Activated T-helper 1 cell treated with anti-CD3 and anti-CD28 coated beads, Interleukin-12 subunit alpha, Interleukin-12 subunit beta, Interleukin-2, Interleukin-4 antibody, amounts not matched to agents 30 ng/mL and 10 ng/mL and 1 ng/mL, durations not matched to agents 14 hours and 24 hours and 36 hours (primary cell): ENCODE data around the gene SLC4A9. TPM values are rescaled to one million over a fixed set of nuclear protein-coding genes. Genes with fewer than 3 reads are reported as not detected.

Experiments used
- DNase-seq: peaks from one replicate; pipeline ENCODE4 v3.0.0; 2021; ENCODE audit warnings: low spot score
- H3K27ac Mint-ChIP-seq: one replicate; pipeline ENCODE4 v1.8.0; 2021; ENCODE audit warnings: mild to moderate bottlenecking, mixed read lengths
- H3K27me3 Mint-ChIP-seq: one replicate; pipeline ENCODE4 v1.8.0; 2022; ENCODE audit warnings: mild to moderate bottlenecking, moderate library complexity, mixed read lengths; ENCODE audit not compliant: insufficient read depth
- H3K36me3 Mint-ChIP-seq: one replicate; pipeline ENCODE4 v1.8.0; 2021; ENCODE audit warnings: low read depth, mixed read lengths
- H3K4me1 Mint-ChIP-seq: one replicate; pipeline ENCODE4 v1.8.0; 2021; ENCODE audit warnings: low read depth, mixed read lengths
- H3K4me3 Mint-ChIP-seq: one replicate; pipeline ENCODE4 v1.8.0; 2021; ENCODE audit warnings: mild to moderate bottlenecking, moderate library complexity, mixed read lengths
- H3K9me3 Mint-ChIP-seq: one replicate; pipeline ENCODE4 v1.8.0; 2021; ENCODE audit warnings: mixed read lengths
- intact Hi-C: fragments of 100-400 bp; cut with micrococcal nuclease; formaldehyde crosslinking; loops from one replicate; pipeline ENCODE4 v1.15.1; 2024
- total RNA-seq: library from RNA; stranded (reverse); gene quantifications from 2 replicates; pipeline ENCODE4 v1.2.3, GENCODE V29; 2022

Gene SLC4A9
- total RNA-seq, 1 donor from 2014 or later = not detected

DNA sequence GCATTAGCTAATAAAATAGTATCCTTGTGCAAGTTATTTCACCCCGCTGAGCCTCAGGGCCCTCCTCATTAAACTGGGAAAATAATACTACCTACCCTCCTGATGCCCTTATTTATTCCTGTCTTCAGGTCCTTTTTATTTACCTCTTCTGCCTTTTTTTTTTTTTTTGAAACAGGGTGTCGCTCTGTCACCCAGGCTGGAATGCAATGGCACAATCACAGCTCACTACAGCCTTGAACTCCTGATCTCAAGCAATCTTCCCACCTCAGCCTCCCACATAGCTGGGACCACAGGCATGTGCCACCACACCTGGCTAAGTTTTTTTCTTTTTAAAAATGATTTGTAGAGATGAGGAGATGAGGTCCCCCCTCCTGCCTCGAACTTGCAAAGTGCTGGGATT lies 34.5 kb upstream of the SLC4A9 start:
- no peak overlapping the region for H3K4me3 Mint-ChIP-seq
- H3K4me1 Mint-ChIP-seq = peaks cover 19% of the 10 kb centered on the region
- no peaks in the 10 kb centered on the region for H3K9me3 Mint-ChIP-seq
- no peak overlapping the region for H3K27ac Mint-ChIP-seq
- no peaks in the 10 kb centered on the region for H3K36me3 Mint-ChIP-seq
- peaks cover 5% of the 10 kb centered on the region for H3K27me3 Mint-ChIP-seq
- DNase-seq = no peak
- intact Hi-C loops = no loop called here

DNA sequence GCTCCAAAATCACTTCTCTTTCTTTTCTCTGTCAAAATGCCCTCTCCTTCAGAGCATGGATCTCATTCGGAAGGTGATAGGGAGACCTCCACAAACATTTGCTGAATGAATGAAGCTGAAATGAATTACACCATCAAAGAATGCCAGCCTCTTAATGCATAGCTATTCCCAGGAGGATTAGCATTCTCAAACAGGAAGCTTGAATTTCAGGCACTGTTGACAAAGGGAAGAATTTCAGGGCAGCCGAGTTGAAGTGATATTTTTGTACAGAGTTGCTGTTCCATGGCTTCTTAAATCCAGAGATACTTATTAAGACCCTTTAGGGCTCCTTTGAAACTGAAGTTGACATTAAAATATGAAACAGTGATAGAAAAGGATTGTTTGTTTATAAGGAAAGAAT lies 32.4 kb upstream of the SLC4A9 start:
- no peak for DNase-seq
- peaks cover 5% of the 10 kb centered on the region for H3K27me3 Mint-ChIP-seq
- H3K27ac Mint-ChIP-seq = no peak overlapping the region
- H3K4me3 Mint-ChIP-seq = no peak overlapping the region
- peaks cover 12% of the 10 kb centered on the region for H3K36me3 Mint-ChIP-seq
- peaks cover 19% of the 10 kb centered on the region for H3K4me1 Mint-ChIP-seq
- H3K9me3 Mint-ChIP-seq = no peaks in the 10 kb centered on the region
- intact Hi-C loops = no loop called here

GRCh38 chr5:140328036-140328764 lies 31.8 kb upstream of the SLC4A9 start:
- H3K9me3 Mint-ChIP-seq = no peaks in the 10 kb centered on the region
- intact Hi-C loops = no loop called here

GRCh38 chr5:140329739-140330481 lies 30.1 kb upstream of the SLC4A9 start:
- peaks cover 10% of the 10 kb centered on the region for H3K4me1 Mint-ChIP-seq
- H3K36me3 Mint-ChIP-seq = peaks cover 27% of the 10 kb centered on the region
- peaks cover 3% of the 10 kb centered on the region for H3K27me3 Mint-ChIP-seq
- H3K27ac Mint-ChIP-seq = no peak overlapping the region
- no peak overlapping the region for H3K4me3 Mint-ChIP-seq
- intact Hi-C loops = no loop called here
- H3K9me3 Mint-ChIP-seq = no peaks in the 10 kb centered on the region
- DNase-seq = no peak

More at GRCh38 chr5:140328036-140328764, 31.8 kb upstream of the SLC4A9 start:
- no peak overlapping the region for H3K4me3 Mint-ChIP-seq
- no peak overlapping the region for H3K27ac Mint-ChIP-seq
- H3K27me3 Mint-ChIP-seq = peaks cover 5% of the 10 kb centered on the region
- peaks cover 19% of the 10 kb centered on the region for H3K4me1 Mint-ChIP-seq
- peaks cover 16% of the 10 kb centered on the region for H3K36me3 Mint-ChIP-seq
- DNase-seq = no peak

DNA sequence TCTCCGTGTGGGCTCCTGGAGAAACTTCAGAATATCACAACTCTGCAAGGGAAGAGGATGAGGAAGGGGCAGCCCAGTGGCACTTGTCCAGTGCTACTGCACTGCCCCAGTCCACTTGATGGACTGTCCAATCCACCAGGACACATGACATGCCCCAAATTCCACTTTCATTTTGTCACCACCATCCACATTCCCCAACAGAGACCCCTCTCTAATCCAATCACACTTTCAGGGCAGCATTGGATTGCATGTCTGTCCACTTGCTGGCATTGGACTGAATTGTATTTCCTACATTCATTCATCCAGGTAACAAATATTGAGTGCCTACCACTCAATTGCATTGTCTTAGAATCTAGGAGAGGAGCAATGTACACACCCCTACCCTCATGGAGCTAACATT lies 28.4 kb upstream of the SLC4A9 start:
- Mint-ChIP-seq H3K27ac (no peak overlapping the region), H3K9me3 (no peaks in the 10 kb centered on the region), H3K36me3 (peaks cover 40% of the 10 kb centered on the region), H3K4me1 (peaks cover 13% of the 10 kb centered on the region), H3K27me3 (peaks cover 2% of the 10 kb centered on the region), H3K4me3 (no peak overlapping the region)
- intact Hi-C loops = no loop called here
- no peak for DNase-seq

DNA sequence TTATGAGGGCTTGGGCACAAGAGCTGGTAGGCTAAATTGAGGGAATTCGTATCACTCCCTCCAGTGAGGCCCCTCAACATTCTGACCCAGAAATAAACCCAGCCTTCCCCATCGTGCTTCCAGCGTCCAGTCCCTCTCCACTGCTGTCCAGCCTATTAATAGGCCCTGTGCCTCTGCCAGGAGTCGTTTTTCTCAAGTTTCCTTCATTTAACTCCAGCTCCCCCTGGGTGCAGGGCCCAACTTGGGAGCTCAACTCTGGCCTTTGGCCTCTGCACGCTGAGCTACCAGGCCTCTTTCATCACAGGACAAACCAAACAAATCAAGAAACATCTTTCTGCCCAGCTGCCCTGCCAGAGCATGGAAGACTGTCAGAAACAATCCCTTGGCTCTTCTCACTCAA lies 23.6 kb upstream of the SLC4A9 start:
- no peak overlapping the region for H3K4me3 Mint-ChIP-seq
- no peak for DNase-seq
- H3K9me3 Mint-ChIP-seq = no peaks in the 10 kb centered on the region
- H3K27me3 Mint-ChIP-seq = no peaks in the 10 kb centered on the region
- intact Hi-C loops = no loop called here
- peaks cover 44% of the 10 kb centered on the region for H3K4me1 Mint-ChIP-seq
- H3K27ac Mint-ChIP-seq = no peak overlapping the region
- peaks cover 61% of the 10 kb centered on the region for H3K36me3 Mint-ChIP-seq

GRCh38 chr5:140337880-140338279 lies 22.1 kb upstream of the SLC4A9 start:
- no peak overlapping the region for H3K4me3 Mint-ChIP-seq
- H3K4me1 Mint-ChIP-seq = peaks cover 59% of the 10 kb centered on the region
- peak overlapping the region; percentile 50 for H3K27ac Mint-ChIP-seq
- no peak for DNase-seq
- H3K27me3 Mint-ChIP-seq = no peaks in the 10 kb centered on the region
- peaks cover 60% of the 10 kb centered on the region for H3K36me3 Mint-ChIP-seq
- intact Hi-C loops = no loop called here
- no peaks in the 10 kb centered on the region for H3K9me3 Mint-ChIP-seq

- intact Hi-C loops = no loop called here
- H3K9me3 Mint-ChIP-seq = no peaks in the 10 kb centered on the region
- H3K4me3 Mint-ChIP-seq = no peak overlapping the region
- no peak for DNase-seq
- H3K36me3 Mint-ChIP-seq = peaks cover 59% of the 10 kb centered on the region
- no peaks in the 10 kb centered on the region for H3K27me3 Mint-ChIP-seq
- H3K27ac Mint-ChIP-seq = peak overlapping the region; percentile 12
- H3K4me1 Mint-ChIP-seq = peaks cover 64% of the 10 kb centered on the region
Measured at GRCh38 chr5:140338336-140338735, 21.7 kb upstream of the SLC4A9 start.

- peaks cover 70% of the 10 kb centered on the region for H3K4me1 Mint-ChIP-seq
- H3K27ac Mint-ChIP-seq = peak overlapping the region; percentile 12
- H3K4me3 Mint-ChIP-seq = no peak overlapping the region
- intact Hi-C loops = no loop called here
- peaks cover 55% of the 10 kb centered on the region for H3K36me3 Mint-ChIP-seq
- DNase-seq = no peak
- no peaks in the 10 kb centered on the region for H3K9me3 Mint-ChIP-seq
- H3K27me3 Mint-ChIP-seq = no peaks in the 10 kb centered on the region
Measured at GRCh38 chr5:140338908-140339307, 21.1 kb upstream of the SLC4A9 start.

DNA sequence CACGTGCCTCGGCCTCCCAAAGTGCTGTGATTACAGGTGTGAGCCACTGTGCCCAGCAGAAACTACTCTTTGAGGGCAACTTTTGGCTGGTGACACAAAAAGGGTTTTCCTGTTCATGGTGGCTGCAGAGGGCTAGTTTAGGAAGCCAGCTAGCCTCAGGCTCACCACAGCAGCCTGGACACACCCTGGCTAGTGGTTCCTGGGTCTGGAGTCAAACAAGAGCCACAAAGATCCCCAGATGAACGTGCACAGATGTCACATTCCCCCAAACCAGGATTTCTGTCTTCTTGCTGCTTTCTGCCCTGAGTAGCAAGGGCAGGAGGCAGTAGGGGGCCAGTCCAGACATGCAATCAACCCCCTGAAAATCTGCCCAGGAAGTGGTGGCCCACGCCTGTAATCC lies 20.4 kb upstream of the SLC4A9 start:
- DNase-seq = no peak
- Mint-ChIP-seq H3K4me1 (peaks cover 77% of the 10 kb centered on the region), H3K36me3 (peaks cover 57% of the 10 kb centered on the region), H3K4me3 (peak overlapping the region; percentile 33), H3K27me3 (no peaks in the 10 kb centered on the region), H3K9me3 (no peaks in the 10 kb centered on the region), H3K27ac (peak overlapping the region; percentile 40)
- intact Hi-C loops = no loop called here

DNA sequence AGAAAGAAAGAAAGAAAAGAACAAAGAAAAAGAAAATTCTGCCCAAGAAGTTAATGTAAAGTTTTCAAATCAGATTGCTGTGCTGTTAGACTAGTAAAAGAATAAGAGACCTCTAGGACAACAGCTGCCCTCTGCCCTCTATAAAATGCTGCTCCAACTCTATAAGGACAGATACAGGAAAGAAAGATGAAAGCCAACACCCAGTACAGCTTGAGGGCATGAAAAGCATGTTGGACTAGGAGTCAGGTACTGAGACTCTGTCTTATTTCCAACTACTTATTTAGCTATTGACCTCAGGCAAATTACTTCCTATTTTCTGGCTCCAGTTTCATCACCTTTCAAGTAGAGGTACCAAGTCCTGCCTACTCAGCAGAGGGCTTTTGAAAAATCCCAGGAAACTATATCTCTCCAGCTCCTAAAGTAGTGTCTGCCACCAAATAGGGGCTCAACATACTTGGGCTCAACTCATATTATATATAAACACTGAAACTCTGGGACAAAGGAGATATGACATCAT lies 19.3 kb upstream of the SLC4A9 start:
- Mint-ChIP-seq H3K4me1 (peaks cover 76% of the 10 kb centered on the region), H3K9me3 (no peaks in the 10 kb centered on the region), H3K27me3 (no peaks in the 10 kb centered on the region), H3K27ac (peak overlapping the region; percentile 49), H3K4me3 (peak overlapping the region; percentile 87), H3K36me3 (peaks cover 52% of the 10 kb centered on the region)
- no peak for DNase-seq
- intact Hi-C loops = no loop called here

GRCh38 chr5:140341591-140341990 lies 18.4 kb upstream of the SLC4A9 start:
- no peaks in the 10 kb centered on the region for H3K9me3 Mint-ChIP-seq
- peaks cover 43% of the 10 kb centered on the region for H3K36me3 Mint-ChIP-seq
- H3K4me1 Mint-ChIP-seq = peaks cover 67% of the 10 kb centered on the region
- DNase-seq = no peak
- no peaks in the 10 kb centered on the region for H3K27me3 Mint-ChIP-seq
- peak overlapping the region; percentile 49 for H3K27ac Mint-ChIP-seq
- peak overlapping the region; percentile 87 for H3K4me3 Mint-ChIP-seq
- intact Hi-C loops = no loop called here

GRCh38 chr5:140342287-140342686 lies 17.7 kb upstream of the SLC4A9 start:
- peak; percentile 57 for DNase-seq
- Mint-ChIP-seq H3K36me3 (peaks cover 43% of the 10 kb centered on the region), H3K27ac (peak overlapping the region; percentile 99), H3K27me3 (no peaks in the 10 kb centered on the region), H3K4me3 (peak overlapping the region; percentile 87), H3K9me3 (no peaks in the 10 kb centered on the region), H3K4me1 (peaks cover 72% of the 10 kb centered on the region)
- intact Hi-C loops = loop anchor here (1.0 kb wide), 1 partner anchor 39 kb away; the partner anchor contains the start of gene PFDN1
